ENCODE results near the gene BCCIP. TPM values are rescaled to one million over a fixed set of nuclear protein-coding genes. Genes with fewer than 3 reads are reported as not detected.
A peak's percentile ranks its signal among the peaks of the same experiment; 100 is the strongest.

BCCIP gene
- total RNA-seq, 1 experiment from 2014 or later = 102 TPM

DNA sequence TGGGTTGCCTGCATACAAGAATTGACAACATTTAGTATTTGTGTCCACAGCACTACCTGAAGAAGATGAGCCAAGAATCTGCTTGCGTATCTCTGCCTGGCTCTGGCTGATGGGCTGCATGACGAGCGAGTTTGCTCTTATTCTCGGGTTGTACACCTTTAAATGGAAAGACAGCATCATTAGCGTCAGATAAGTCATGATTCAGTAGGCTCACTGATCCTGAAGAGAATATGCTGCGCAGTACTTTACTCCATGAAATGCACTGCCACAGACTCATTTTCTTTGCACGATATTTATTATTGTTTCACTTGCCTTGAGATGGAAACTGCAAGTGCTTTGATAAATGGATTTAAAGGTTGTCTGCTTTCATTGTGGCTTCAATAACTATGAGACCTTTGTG, 29.1 kb downstream of the BCCIP start (continued):
- TF ChIP-seq HMGXB4 (CRISPR knock-in tag; IDR thresholded peaks at IDR 0.05) = no peak
- TF ChIP-seq ZNF425 (CRISPR knock-in tag; conservative IDR thresholded peaks at IDR 0.05) = no peak
- TF ChIP-seq, protein P1, sequence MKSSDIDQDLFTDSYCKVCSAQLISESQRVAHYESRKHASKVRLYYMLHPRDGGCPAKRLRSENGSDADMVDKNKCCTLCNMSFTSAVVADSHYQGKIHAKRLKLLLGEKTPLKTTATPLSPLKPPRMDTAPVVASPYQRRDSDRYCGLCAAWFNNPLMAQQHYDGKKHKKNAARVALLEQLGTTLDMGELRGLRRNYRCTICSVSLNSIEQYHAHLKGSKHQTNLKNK (CRISPR knock-in tag; IDR thresholded peaks at IDR 0.05) = no peak

DNA sequence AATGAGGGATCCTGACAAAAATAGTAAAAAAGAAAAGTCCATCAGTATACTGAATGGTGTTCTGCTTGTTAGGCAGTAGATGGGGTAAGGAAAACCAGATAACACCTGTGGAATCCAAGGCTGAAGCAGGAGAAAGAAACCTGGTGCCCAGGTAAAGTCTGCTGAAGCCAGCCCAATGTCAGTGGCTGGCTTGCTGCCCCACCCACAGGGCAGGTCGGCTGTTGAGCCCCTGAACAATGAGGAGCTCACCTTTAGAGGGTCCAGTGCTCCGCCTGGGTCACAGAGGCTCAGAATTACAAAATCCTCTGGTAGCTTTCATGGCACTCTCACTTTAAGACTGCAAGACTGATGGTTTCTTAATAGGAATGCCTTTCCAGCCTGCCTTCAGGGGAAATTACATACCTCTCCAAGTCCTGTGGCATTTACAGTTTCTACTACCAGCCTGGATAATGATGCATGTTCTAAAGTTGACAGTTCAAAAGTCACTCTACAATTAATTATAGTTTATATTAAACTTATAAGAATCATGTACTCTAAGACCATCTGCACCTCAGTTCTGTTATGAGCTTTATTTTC, 33.9 kb downstream of the BCCIP start:
- POLR2A ChIA-PET = no interaction called here
- peak; percentile 52 for ATAC-seq
- no peak overlapping the region for H3K4me3 Mint-ChIP-seq
- 0 out of 2 replicates have a peak, but pooled peaks cover 4% of the 10 kb centered on the region for H3K4me1 Mint-ChIP-seq
- no peak for DNase-seq (ENCODE audit: low spot score)
- TF ChIP-seq IRF2 (CRISPR knock-in tag; IDR thresholded peaks at IDR 0.05; ENCODE audit: borderline replicate concordance, low read depth) = no peak
- TF ChIP-seq ZNF416 (CRISPR knock-in tag; IDR thresholded peaks at IDR 0.05) = no peak
- H3K9me3 Mint-ChIP-seq = no peaks in the 10 kb centered on the region
- peaks cover 8% of the 10 kb centered on the region; the same call in 1 of the 2 replicates for H3K36me3 Mint-ChIP-seq
- no peak overlapping the region for H3K27ac Mint-ChIP-seq
- CTCF ChIA-PET = no interaction called here
- no peaks in the 10 kb centered on the region for H3K27me3 Mint-ChIP-seq (ENCODE audit: low read depth)

- Mint-ChIP-seq H3K27me3 (ENCODE audit: low read depth) (no peaks in the 10 kb centered on the region), H3K4me3 (no peak overlapping the region), H3K4me1 (0 out of 2 replicates have a peak, but pooled peaks cover 4% of the 10 kb centered on the region), H3K36me3 (0 out of 2 replicates have a peak, but pooled peaks cover 2% of the 10 kb centered on the region), H3K9me3 (no peaks in the 10 kb centered on the region), H3K27ac (no peak overlapping the region)
- TF ChIP-seq, protein P2, sequence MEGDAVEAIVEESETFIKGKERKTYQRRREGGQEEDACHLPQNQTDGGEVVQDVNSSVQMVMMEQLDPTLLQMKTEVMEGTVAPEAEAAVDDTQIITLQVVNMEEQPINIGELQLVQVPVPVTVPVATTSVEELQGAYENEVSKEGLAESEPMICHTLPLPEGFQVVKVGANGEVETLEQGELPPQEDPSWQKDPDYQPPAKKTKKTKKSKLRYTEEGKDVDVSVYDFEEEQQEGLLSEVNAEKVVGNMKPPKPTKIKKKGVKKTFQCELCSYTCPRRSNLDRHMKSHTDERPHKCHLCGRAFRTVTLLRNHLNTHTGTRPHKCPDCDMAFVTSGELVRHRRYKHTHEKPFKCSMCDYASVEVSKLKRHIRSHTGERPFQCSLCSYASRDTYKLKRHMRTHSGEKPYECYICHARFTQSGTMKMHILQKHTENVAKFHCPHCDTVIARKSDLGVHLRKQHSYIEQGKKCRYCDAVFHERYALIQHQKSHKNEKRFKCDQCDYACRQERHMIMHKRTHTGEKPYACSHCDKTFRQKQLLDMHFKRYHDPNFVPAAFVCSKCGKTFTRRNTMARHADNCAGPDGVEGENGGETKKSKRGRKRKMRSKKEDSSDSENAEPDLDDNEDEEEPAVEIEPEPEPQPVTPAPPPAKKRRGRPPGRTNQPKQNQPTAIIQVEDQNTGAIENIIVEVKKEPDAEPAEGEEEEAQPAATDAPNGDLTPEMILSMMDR (IDR thresholded peaks at IDR 0.05) = no peak
- TF ChIP-seq ZSCAN18 (CRISPR knock-in tag; IDR thresholded peaks at IDR 0.05) (no peak), HMGXB4 (CRISPR knock-in tag; IDR thresholded peaks at IDR 0.05) (no peak), TEAD4 (CRISPR knock-in tag; IDR thresholded peaks at IDR 0.05) (no peak), FOXJ3 (CRISPR knock-in tag; IDR thresholded peaks at IDR 0.05; ENCODE audit: borderline replicate concordance) (no peak), MXD4 (CRISPR knock-in tag; IDR thresholded peaks at IDR 0.05; ENCODE audit: borderline replicate concordance) (no peak), KAT7 (CRISPR knock-in tag; IDR thresholded peaks at IDR 0.05; ENCODE audit: borderline replicate concordance) (no peak), ZNF317 (CRISPR knock-in tag; IDR thresholded peaks at IDR 0.05; ENCODE audit: borderline replicate concordance, low read depth) (no peak)
- ATAC-seq (no peak), DNase-seq (ENCODE audit: low spot score) (no peak)
- ChIA-PET POLR2A (interaction anchor here (0.7 kb wide), 1 partner anchor 32 kb away, joined by 3 read pairs; no protein-coding TSS in a partner anchor), CTCF (no interaction called here)
Measured at GRCh38 chr10:125859128-125859817, 35.9 kb downstream of the BCCIP start.

All from WTC11 (cell line).